Renal pelvis (tissue), 4 donors: ENCODE data around the gene PDP2. TPM values are rescaled to one million over a fixed set of nuclear protein-coding genes. Genes with fewer than 3 reads are reported as not detected.
"Not testable (repeated sequence)": the region's sequence is repeated elsewhere in the genome, so short reads cannot be mapped to it uniquely, and the experiment has no call there.

Source experiments
- DNase-seq: peaks from one replicate; pipeline ENCODE4 v3.0.0-alpha.2; 2013
- polyA plus RNA-seq, 3 donors: library from polyadenylated mRNA; unstranded; fragments of 120-200 nt; gene quantifications; one replicate each; pipeline ENCODE4 v1.2.1, GENCODE V29; 2013; ENCODE audit not compliant: insufficient read length in 3 of 3

The PDP2 gene
- polyA plus RNA-seq, 3 donors: 12.2 to 16.1 (median 14.3) TPM

GRCh38 chr16:66881964-66882508 is 1.7 kb downstream of the PDP2 start:
- no peak for DNase-seq

- DNase-seq: no peak
Measured at GRCh38 chr16:66882702-66883101, 2.4 kb downstream of the PDP2 start.

GRCh38 chr16:66885491-66885890 is 5.2 kb downstream of the PDP2 start:
- no peak for DNase-seq

- DNase-seq: no peak
Measured at GRCh38 chr16:66886321-66886720, 6.0 kb downstream of the PDP2 start.

GRCh38 chr16:66886914-66887313 is 6.6 kb downstream of the PDP2 start:
- DNase-seq: no peak

- DNase-seq: no peak
Measured at GRCh38 chr16:66888647-66889615, 8.6 kb downstream of the PDP2 start.

- no peak for DNase-seq
Measured at GRCh38 chr16:66889622-66890021, 9.3 kb downstream of the PDP2 start.

GRCh38 chr16:66890799-66891198 is 10.5 kb downstream of the PDP2 start:
- no peak for DNase-seq

GRCh38 chr16:66891360-66891759 is 11.0 kb downstream of the PDP2 start:
- no peak for DNase-seq

GRCh38 chr16:66891797-66892196 is 11.5 kb downstream of the PDP2 start:
- DNase-seq: no peak

GRCh38 chr16:66894055-66894454 is 13.7 kb downstream of the PDP2 start:
- no peak for DNase-seq

- DNase-seq: peak; percentile 78
Measured at GRCh38 chr16:66894948-66895688, 14.8 kb downstream of the PDP2 start.

- no peak for DNase-seq
Measured at GRCh38 chr16:66895689-66895979, 15.3 kb downstream of the PDP2 start.

GRCh38 chr16:66895999-66896398 is 15.7 kb downstream of the PDP2 start:
- DNase-seq: no peak

- DNase-seq: not testable (repeated sequence)
Measured at GRCh38 chr16:66896682-66897081, 16.4 kb downstream of the PDP2 start.

- DNase-seq: no peak
Measured at GRCh38 chr16:66898207-66898606, 17.9 kb downstream of the PDP2 start.

- DNase-seq: no peak
Measured at GRCh38 chr16:66898933-66899309, 18.6 kb downstream of the PDP2 start.

- no peak for DNase-seq
Measured at GRCh38 chr16:66899310-66899944, 19.1 kb downstream of the PDP2 start.

- DNase-seq: peak; percentile 84
Measured at GRCh38 chr16:66899945-66900710, 19.8 kb downstream of the PDP2 start.

- DNase-seq: no peak
Measured at GRCh38 chr16:66900721-66901441, 20.6 kb downstream of the PDP2 start.

GRCh38 chr16:66901626-66902025 is 21.3 kb downstream of the PDP2 start:
- no peak for DNase-seq
